BJ (cell line): Measurements from ENCODE around the gene CACNA1F. TPM values are rescaled to one million over a fixed set of nuclear protein-coding genes. Genes with fewer than 3 reads are reported as not detected.

Experiments used
- CTCF ChIA-PET: fragments of 350-600 bp; formaldehyde crosslinking; extraction: SDS; loops from one replicate; lab custom pipeline; 2021; ENCODE audit warnings: antibody characterized with exemption, inconsistent platforms; lab: Yijun Ruan, JAX
- POLR2A ChIA-PET: fragments of 300-600 bp; sonication (Branson Sonifier 250); formaldehyde crosslinking; extraction: SDS; loops from one replicate; lab custom pipeline; 2021; ENCODE audit warnings: antibody characterized with exemption; lab: Charles Lee
- DNase-seq: peaks from one replicate; pipeline ENCODE4 v3.0.0-alpha.2; 2011; ENCODE audit warnings: low read depth
- H3K27me3 ChIP-seq: 2 replicates; pipeline ENCODE4 v1.6.0; 2011; ENCODE audit warnings: low read length; ENCODE audit not compliant: control insufficient read depth, insufficient read depth
- H3K36me3 ChIP-seq: 2 replicates; pipeline ENCODE4 v1.5.1; 2011; ENCODE audit warnings: low read length; ENCODE audit not compliant: control insufficient read depth, insufficient read depth
- H3K4me3 ChIP-seq: 2 replicates; pipeline ENCODE4 v1.5.1; 2011; ENCODE audit warnings: low read depth, mild to moderate bottlenecking, control low read depth, low read length
- polyA plus RNA-seq: library from polyadenylated mRNA; depleted of rRNA; stranded (reverse); fragments of >200 nt; gene quantifications from 2 replicates; pipeline ENCODE4 v1.2.3, GENCODE V29; 2011
- TF ChIP-seq, protein P1 (sequence below): IDR thresholded peaks from 2 replicates; pipeline ENCODE4 v1.5.1; 2011; ENCODE audit warnings: low read depth, mild to moderate bottlenecking, control low read depth, inconsistent platforms, low read length, moderate library complexity; ENCODE audit not compliant: insufficient read depth

The CACNA1F gene
- polyA plus RNA-seq, 1 experiment = 0.01 TPM

DNA sequence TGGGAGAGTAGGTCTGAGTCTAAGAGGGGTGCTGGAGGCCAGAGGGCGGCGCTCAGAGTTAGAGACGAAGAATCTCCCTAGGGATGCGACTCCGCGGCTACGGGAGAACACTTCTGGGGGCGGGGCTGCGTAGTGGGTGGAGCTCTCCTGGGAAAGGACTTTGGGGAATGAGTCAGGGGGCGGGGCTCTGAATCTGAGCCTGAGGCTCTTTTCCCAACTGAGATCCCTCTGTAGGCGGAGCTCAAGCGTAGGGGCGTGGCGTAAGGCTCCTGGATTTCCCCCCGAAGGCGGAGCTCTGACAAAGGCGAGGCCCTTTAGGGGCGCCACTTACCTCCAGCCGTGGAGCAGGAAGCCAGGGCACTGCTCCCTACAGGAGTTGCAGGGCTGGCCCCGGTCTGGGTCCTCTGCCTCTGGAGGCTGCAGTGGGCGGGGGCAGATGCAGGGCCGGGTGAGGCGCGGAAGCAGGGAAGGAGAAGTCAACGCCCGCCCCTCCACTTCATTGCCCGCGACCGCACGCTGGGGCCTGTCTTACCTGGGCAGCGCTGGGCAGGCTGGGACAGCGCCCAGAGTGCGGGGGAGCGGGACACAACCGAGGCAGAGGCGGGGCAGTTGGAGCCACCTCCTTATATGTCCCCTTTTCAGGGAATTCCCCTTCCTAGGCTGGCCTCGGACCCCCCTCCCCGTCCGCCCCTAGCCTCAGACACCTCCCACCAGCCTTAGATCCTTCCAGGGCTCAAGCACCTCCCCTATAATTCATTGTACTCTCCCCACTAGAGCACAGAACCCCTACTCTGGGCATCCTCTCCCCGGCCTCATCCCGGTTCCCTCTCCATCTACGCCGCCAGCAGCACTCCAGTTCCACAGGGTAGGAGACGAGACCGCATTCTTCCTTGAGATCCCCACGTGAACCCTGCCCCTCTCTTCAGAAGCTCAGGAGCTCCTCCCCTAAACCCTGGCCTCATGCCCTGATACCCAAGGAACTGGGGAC, 48.6 kb downstream of the CACNA1F start:
- ChIA-PET POLR2A (no interaction called here), CTCF (interaction anchor here (0.7 to 1.4 kb wide), 3 partner anchors 8 to 15 kb away, joined by 4 to 5 read pairs (median 4); partner anchors contain the start of gene PLP2)

DNA sequence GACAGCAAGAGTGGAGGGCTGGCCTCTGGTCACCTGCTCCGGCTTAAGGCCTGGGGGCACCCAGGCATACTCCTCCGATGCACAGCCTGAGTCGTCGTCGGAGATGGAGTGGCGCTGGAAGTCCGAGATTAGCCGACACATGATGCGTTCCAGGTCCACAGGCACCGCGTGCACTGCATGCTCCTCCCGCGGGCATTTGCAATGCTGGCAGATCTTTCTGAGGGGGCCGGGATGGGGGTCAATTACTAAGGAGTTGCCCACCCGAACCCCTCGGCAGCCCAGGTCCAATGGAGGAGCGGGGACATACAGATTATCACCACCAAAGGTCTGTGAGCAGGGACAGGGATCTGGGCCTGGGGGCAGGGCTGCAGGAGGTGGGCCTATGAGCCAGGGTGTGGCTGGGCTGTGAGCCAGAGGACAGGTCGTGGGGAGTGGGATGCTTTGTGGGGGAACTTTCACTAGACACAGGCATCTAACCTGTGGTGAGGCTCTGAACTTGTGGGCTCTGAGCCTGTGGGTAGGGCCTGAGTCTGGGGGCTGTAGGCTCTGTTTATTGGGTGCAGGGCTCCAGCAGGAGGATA, 49.3 kb downstream of the CACNA1F start:
- DNase-seq = no peak
- CTCF ChIA-PET = interaction anchor here (0.7 to 1.4 kb wide), 3 partner anchors 9 to 14 kb away, joined by 4 to 5 read pairs (median 4); partner anchors contain the start of gene PLP2
- POLR2A ChIA-PET = no interaction called here
- Histone ChIP-seq H3K27me3 (no peaks in the 10 kb centered on the region), H3K36me3 (peaks cover 3% of the 10 kb centered on the region), H3K4me3 (peak overlapping the region; percentile 16)
- TF ChIP-seq, protein P1, sequence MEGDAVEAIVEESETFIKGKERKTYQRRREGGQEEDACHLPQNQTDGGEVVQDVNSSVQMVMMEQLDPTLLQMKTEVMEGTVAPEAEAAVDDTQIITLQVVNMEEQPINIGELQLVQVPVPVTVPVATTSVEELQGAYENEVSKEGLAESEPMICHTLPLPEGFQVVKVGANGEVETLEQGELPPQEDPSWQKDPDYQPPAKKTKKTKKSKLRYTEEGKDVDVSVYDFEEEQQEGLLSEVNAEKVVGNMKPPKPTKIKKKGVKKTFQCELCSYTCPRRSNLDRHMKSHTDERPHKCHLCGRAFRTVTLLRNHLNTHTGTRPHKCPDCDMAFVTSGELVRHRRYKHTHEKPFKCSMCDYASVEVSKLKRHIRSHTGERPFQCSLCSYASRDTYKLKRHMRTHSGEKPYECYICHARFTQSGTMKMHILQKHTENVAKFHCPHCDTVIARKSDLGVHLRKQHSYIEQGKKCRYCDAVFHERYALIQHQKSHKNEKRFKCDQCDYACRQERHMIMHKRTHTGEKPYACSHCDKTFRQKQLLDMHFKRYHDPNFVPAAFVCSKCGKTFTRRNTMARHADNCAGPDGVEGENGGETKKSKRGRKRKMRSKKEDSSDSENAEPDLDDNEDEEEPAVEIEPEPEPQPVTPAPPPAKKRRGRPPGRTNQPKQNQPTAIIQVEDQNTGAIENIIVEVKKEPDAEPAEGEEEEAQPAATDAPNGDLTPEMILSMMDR = no peak

More for the DNA sequence above, 48.6 kb downstream of the CACNA1F start:
- Histone ChIP-seq H3K27me3 (no peaks in the 10 kb centered on the region), H3K36me3 (peaks cover 3% of the 10 kb centered on the region), H3K4me3 (peak overlapping the region; percentile 42)
- peak; percentile 38 for DNase-seq
- TF ChIP-seq, protein P1 = no peak

DNA sequence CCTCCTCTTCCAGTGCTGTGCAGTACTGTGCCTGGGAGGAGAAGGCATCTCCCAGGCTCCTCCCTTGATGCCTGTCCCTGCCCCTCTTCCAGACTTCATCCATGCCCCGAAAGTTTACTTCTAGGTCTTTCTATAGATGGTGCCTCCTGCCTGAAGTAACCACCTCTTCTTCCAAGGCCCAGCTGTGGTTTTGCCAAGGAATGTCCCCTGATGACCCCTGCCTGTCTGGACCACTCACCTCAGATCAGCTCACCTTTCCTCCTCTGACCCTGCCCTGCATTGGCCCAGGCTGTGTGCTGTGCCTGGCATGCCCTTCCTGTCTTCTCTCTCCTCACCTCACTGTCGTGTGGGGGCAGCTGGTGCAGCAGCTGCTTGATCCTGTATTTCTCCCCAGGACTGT, 53.8 kb downstream of the CACNA1F start:
- ChIA-PET CTCF (no interaction called here), POLR2A (interaction anchor here (0.7 kb wide), 1 partner anchor 12 kb away, joined by 3 read pairs; no protein-coding TSS in a partner anchor)
- TF ChIP-seq, protein P1 = no peak
- Histone ChIP-seq H3K36me3 (peaks cover 6% of the 10 kb centered on the region), H3K4me3 (no peak overlapping the region), H3K27me3 (no peaks in the 10 kb centered on the region)
- DNase-seq = no peak

DNA sequence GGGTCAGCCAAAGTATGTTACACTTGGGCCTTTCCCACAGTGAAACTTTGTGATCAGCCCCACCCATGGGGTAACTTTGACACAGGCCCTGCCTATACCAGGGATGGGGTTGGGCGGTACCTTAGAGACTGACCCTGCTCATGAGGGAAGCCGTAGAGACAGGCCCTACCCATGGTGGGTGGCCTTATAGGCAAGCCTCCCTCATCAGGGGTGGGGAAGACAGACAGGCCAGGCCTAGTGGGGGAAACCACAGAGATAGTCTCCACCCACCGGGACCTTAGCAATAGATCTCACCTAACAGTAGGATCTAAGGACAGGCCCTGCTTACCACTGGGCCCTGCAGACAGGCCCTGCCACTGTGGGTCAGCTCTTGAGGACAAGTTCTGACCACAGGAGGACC, 54.6 kb downstream of the CACNA1F start:
- ChIA-PET POLR2A (no interaction called here), CTCF (no interaction called here)
- peaks cover 7% of the 10 kb centered on the region for H3K36me3 ChIP-seq
- no peak overlapping the region for H3K4me3 ChIP-seq
- TF ChIP-seq, protein P1 = no peak
- no peaks in the 10 kb centered on the region for H3K27me3 ChIP-seq
- no peak for DNase-seq
